HG02798 (cell line): ENCODE results near the gene USHBP1.

Experiments
- ATAC-seq: cut with Tn5 transposase; IDR thresholded peaks from one replicate; pipeline ENCODE4 v1.9.1; 2021; ENCODE audit warnings: mild to moderate bottlenecking; ENCODE audit not compliant: unreplicated experiment, poor library complexity

The USHBP1 gene

GRCh38 chr19:17266026-17266425 is 1.5 kb upstream of the USHBP1 start:
- no peak for ATAC-seq

- ATAC-seq = no peak
These were observed 569 bp downstream of the USHBP1 start for GRCh38 chr19:17263712-17264640.

GRCh38 chr19:17262557-17262956 is 2.0 kb downstream of the USHBP1 start:
- no peak for ATAC-seq

GRCh38 chr19:17260842-17261325 is 3.7 kb downstream of the USHBP1 start:
- peak; percentile 85 for ATAC-seq

- ATAC-seq = no peak
These were observed 4.6 kb downstream of the USHBP1 start for GRCh38 chr19:17259934-17260333.

- no peak for ATAC-seq
These were observed 5.3 kb downstream of the USHBP1 start for GRCh38 chr19:17259118-17259780.

GRCh38 chr19:17256130-17256529 is 8.4 kb downstream of the USHBP1 start:
- no peak for ATAC-seq

GRCh38 chr19:17255150-17255621 is 9.4 kb downstream of the USHBP1 start:
- ATAC-seq = no peak

- ATAC-seq = no peak
These were observed 9.9 kb downstream of the USHBP1 start for GRCh38 chr19:17254636-17255035.

- ATAC-seq = no peak
These were observed 14.5 kb downstream of the USHBP1 start for GRCh38 chr19:17249887-17250548.

GRCh38 chr19:17248011-17248776 is 16.4 kb downstream of the USHBP1 start:
- ATAC-seq = no peak

- ATAC-seq = no peak
These were observed 17.7 kb downstream of the USHBP1 start for GRCh38 chr19:17246681-17247425.

GRCh38 chr19:17245535-17245984 is 19.0 kb downstream of the USHBP1 start, which contains the start of gene NR2F6:
NR2F6 (minus strand) TSS chr19:17245919; CDS start chr19:17245220, 699 bp downstream.
- ATAC-seq = peak; percentile 5

GRCh38 chr19:17244618-17245534 is 19.7 kb downstream of the USHBP1 start:
- peak; percentile 8 for ATAC-seq

- no peak for ATAC-seq
These were observed 20.5 kb downstream of the USHBP1 start for GRCh38 chr19:17243830-17244617.

- no peak for ATAC-seq
These were observed 21.2 kb downstream of the USHBP1 start for GRCh38 chr19:17243211-17243829.
